ENCODE measurements around the gene ZC3H12D. TPM values are rescaled to one million over a fixed set of nuclear protein-coding genes. Genes with fewer than 3 reads are reported as not detected.

ZC3H12D gene
- total RNA-seq, 1 experiment from 2014 or later = not detected

DNA sequence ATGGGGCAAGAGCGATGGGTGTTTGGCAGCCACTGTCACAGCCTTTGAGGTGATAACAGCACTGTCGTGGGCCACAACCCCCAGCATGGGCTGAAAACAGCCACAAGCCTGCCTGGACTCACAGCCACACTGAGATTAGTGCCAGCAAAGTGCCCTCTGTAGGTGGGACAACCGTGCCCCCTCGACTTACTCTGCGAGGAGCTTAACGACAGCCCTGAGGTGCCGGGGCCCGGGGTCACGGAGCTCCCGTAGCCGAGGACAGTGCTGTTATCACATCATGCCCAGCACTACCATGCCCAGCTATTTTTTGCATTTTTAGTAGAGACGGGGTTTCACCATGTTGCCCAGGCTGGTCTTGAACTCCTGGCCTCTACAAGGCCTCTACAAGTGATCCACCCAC, 48.2 kb downstream of the ZC3H12D start:
- ChIA-PET POLR2A (no interaction called here), CTCF (interaction anchor here (0.6 kb wide), 1 partner anchor 891 kb away, joined by 3 read pairs; no protein-coding TSS in a partner anchor)
- Mint-ChIP-seq H3K36me3 (ENCODE audit: insufficient read depth, unreplicated experiment) (no peaks in the 10 kb centered on the region), H3K27me3 (ENCODE audit: insufficient read depth, unreplicated experiment) (no peaks in the 10 kb centered on the region), H3K4me3 (ENCODE audit: unreplicated experiment) (no peak overlapping the region), H3K4me1 (ENCODE audit: insufficient read depth, unreplicated experiment) (peaks cover 4% of the 10 kb centered on the region), H3K9me3 (ENCODE audit: unreplicated experiment) (no peaks in the 10 kb centered on the region), H3K27ac (ENCODE audit: low read depth, unreplicated experiment) (no peak overlapping the region)
- TF ChIP-seq, protein P1, sequence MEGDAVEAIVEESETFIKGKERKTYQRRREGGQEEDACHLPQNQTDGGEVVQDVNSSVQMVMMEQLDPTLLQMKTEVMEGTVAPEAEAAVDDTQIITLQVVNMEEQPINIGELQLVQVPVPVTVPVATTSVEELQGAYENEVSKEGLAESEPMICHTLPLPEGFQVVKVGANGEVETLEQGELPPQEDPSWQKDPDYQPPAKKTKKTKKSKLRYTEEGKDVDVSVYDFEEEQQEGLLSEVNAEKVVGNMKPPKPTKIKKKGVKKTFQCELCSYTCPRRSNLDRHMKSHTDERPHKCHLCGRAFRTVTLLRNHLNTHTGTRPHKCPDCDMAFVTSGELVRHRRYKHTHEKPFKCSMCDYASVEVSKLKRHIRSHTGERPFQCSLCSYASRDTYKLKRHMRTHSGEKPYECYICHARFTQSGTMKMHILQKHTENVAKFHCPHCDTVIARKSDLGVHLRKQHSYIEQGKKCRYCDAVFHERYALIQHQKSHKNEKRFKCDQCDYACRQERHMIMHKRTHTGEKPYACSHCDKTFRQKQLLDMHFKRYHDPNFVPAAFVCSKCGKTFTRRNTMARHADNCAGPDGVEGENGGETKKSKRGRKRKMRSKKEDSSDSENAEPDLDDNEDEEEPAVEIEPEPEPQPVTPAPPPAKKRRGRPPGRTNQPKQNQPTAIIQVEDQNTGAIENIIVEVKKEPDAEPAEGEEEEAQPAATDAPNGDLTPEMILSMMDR (IDR thresholded peaks at IDR 0.05; ENCODE audit: unreplicated experiment) = no peak
- no TSS peak for BruUV-seq (replicated peaks)
- intact Hi-C loops (cut with micrococcal nuclease) = loop anchor here (10.0 kb wide), 1 partner anchor 692 kb away; the partner anchor contains the start of gene UST
- no peak for DNase-seq (ENCODE audit: unreplicated experiment)

DNA sequence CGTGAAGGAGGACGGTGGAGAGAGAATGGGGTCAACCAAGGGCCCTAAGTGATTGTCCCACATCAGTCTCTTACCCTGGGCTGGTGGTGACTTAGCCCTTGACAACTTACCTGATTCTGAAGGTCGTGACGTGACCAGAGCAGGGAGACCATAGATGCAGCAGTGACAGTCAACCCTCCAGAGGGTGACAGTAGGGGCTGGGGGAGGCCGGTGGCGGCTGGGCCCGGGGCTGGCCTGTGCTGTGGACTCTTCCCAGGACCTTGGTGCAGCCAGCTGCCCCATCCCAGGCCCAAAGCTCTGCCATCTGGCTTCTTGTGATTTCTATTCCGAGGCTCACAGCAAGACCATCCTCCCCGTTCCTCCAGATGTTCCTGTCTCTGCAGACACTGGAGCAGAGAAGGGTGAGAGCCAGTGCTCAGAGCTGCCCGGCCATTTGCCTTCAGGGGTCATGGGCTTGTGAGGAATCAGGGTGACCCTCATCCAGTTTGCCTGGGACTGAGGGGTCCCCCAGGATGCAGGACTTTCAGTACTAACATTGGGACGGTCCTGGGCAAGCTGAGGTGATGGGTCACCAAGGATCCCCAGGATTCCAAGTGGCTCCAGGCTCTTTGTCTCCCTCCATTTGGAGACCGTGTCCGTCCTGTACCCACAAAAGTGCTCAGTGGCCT, 48.8 kb downstream of the ZC3H12D start:
- intact Hi-C loops (cut with micrococcal nuclease) = loop anchor here (10.0 kb wide), 1 partner anchor 691 kb away; the partner anchor contains the start of gene UST
- Mint-ChIP-seq H3K27ac (ENCODE audit: low read depth, unreplicated experiment) (no peak overlapping the region), H3K4me3 (ENCODE audit: unreplicated experiment) (no peak overlapping the region), H3K4me1 (ENCODE audit: insufficient read depth, unreplicated experiment) (peaks cover 4% of the 10 kb centered on the region), H3K27me3 (ENCODE audit: insufficient read depth, unreplicated experiment) (no peaks in the 10 kb centered on the region), H3K9me3 (ENCODE audit: unreplicated experiment) (no peaks in the 10 kb centered on the region), H3K36me3 (ENCODE audit: insufficient read depth, unreplicated experiment) (no peaks in the 10 kb centered on the region)
- POLR2A ChIA-PET = no interaction called here
- no TSS peak for BruUV-seq (replicated peaks)
- DNase-seq (ENCODE audit: unreplicated experiment) = no peak
- TF ChIP-seq, protein P1 (IDR thresholded peaks at IDR 0.05; ENCODE audit: unreplicated experiment) = no peak
- CTCF ChIA-PET = no interaction called here

DNA sequence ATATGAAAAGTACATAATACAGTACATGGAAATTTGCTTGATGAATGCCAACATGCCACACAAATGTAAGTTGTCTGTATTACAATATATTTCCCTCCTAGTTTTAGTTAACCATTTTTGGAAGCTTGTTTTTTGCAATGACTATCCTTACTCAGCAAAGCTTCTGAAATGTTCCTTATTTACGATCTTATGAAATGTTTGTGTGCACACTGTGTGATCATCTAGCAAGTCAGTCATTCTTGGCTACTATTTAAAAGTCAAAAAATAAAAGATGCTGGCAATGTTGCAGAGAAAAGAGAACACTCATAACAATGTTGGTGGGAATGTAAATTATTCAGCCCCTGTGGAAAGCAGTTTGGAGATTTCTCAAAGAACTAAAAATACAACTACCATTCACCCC, 50.9 kb downstream of the ZC3H12D start:
- H3K27ac Mint-ChIP-seq (ENCODE audit: low read depth, unreplicated experiment) = no peak overlapping the region
- no peaks in the 10 kb centered on the region for H3K9me3 Mint-ChIP-seq (ENCODE audit: unreplicated experiment)
- no peaks in the 10 kb centered on the region for H3K27me3 Mint-ChIP-seq (ENCODE audit: insufficient read depth, unreplicated experiment)
- ChIA-PET CTCF (interaction anchor here (0.6 to 4.4 kb wide), 14 partner anchors 10 to 407 kb away, joined by 3 to 74 read pairs (median 4); no protein-coding TSS in a partner anchor), POLR2A (interaction anchor here (0.7 to 1.7 kb wide), 6 partner anchors 84 to 1530 kb away, joined by 3 to 7 read pairs (median 4); no protein-coding TSS in a partner anchor)
- intact Hi-C loops (cut with micrococcal nuclease) = loop anchor here (2.0 to 10.0 kb wide), 3 partner anchors 242 to 855 kb away; partner anchors contain the start of gene UST
- TF ChIP-seq, protein P1 (IDR thresholded peaks at IDR 0.05; ENCODE audit: unreplicated experiment) = no peak
- DNase-seq (ENCODE audit: unreplicated experiment) = no peak
- peaks cover 4% of the 10 kb centered on the region for H3K4me1 Mint-ChIP-seq (ENCODE audit: insufficient read depth, unreplicated experiment)
- H3K36me3 Mint-ChIP-seq (ENCODE audit: insufficient read depth, unreplicated experiment) = no peaks in the 10 kb centered on the region
- no TSS peak for BruUV-seq (replicated peaks)
- no peak overlapping the region for H3K4me3 Mint-ChIP-seq (ENCODE audit: unreplicated experiment)

DNA sequence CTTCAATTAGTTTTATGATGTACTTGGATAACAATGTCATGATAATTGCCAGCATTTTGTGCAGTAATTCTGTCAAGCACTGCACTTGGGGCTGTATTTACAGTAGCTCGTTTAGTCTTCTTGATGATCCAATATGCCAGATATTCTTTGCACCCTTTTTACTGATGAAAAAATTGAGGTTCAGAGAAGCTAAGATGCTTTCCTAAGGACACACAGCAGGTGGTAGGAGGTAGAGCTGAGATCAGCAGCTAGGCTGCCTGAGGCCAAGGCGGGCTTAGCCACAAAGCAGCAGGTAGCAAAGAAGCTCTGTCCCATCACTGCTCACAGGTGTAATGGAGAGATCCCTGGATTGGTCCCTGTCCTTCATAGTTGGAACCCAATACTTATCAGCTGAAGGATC, 51.4 kb downstream of the ZC3H12D start:
- no peaks in the 10 kb centered on the region for H3K9me3 Mint-ChIP-seq (ENCODE audit: unreplicated experiment)
- TF ChIP-seq, protein P1 (IDR thresholded peaks at IDR 0.05; ENCODE audit: unreplicated experiment) = no peak
- H3K27ac Mint-ChIP-seq (ENCODE audit: low read depth, unreplicated experiment) = no peak overlapping the region
- no peaks in the 10 kb centered on the region for H3K36me3 Mint-ChIP-seq (ENCODE audit: insufficient read depth, unreplicated experiment)
- BruUV-seq (replicated peaks) = no TSS peak
- no peak for DNase-seq (ENCODE audit: unreplicated experiment)
- no peak overlapping the region for H3K4me3 Mint-ChIP-seq (ENCODE audit: unreplicated experiment)
- no peaks in the 10 kb centered on the region for H3K27me3 Mint-ChIP-seq (ENCODE audit: insufficient read depth, unreplicated experiment)
- CTCF ChIA-PET = interaction anchor here (0.6 to 4.4 kb wide), 14 partner anchors 9 to 871 kb away, joined by 3 to 74 read pairs (median 4); no protein-coding TSS in a partner anchor
- POLR2A ChIA-PET = interaction anchor here (0.9 to 1.7 kb wide), 3 partner anchors 84 to 402 kb away, joined by 3 to 6 read pairs (median 4); no protein-coding TSS in a partner anchor
- H3K4me1 Mint-ChIP-seq (ENCODE audit: insufficient read depth, unreplicated experiment) = peaks cover 4% of the 10 kb centered on the region
- intact Hi-C loops (cut with micrococcal nuclease) = loop anchor here (2.0 to 10.0 kb wide), 3 partner anchors 241 to 855 kb away; partner anchors contain the start of gene UST
